ENCODE results near the gene ARMCX5. TPM values are rescaled to one million over a fixed set of nuclear protein-coding genes. Genes with fewer than 3 reads are reported as not detected.
A peak's percentile ranks its signal among the peaks of the same experiment; 100 is the strongest.

ARMCX5 gene
- total RNA-seq, 4 donors from 2014 or later: 4.2 to 18.6 (median 12.4) TPM

DNA sequence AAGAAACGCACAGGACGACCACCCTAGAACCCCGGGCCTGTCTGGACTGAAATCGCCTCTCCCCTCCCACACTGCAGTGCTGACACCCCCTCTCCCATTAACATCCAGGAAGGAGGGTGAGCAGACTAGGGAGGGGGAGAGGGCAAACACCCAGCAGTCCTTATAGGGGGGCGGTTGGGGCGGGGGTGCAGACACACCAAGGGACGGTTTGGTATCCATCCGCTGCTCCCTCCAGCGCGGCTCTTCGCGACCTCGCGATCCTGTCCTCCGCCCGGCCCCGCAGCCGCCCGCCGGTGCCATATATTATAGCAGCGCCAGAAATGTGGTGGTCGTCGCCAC lies 51.6 kb downstream of the ARMCX5 start:
- intact Hi-C loops (cut with DNase I; ENCODE audit: low total_unique reads) (no loop called here), in situ Hi-C loops (cut with MboI; ENCODE audit: low pct_ligation_motif_present in 1 of 4, low pct_unique_long_range_greater_than_20kb in 1 of 4, low sequenced_read_pairs in 3 of 4) (no loop called here)
- peak overlapping the region; percentile 49 to 61 (median 56) for H3K4me3 ChIP-seq
- H3K36me3 ChIP-seq: no peaks in the 10 kb centered on the region
- peak overlapping the region; percentile 63 to 86 (median 80) for H3K27ac ChIP-seq
- H3K4me1 ChIP-seq: no peaks in the 10 kb centered on the region
- no peaks in the 10 kb centered on the region for H3K9me3 ChIP-seq
- H3K27me3 ChIP-seq: no peaks in the 10 kb centered on the region
- WGBS, 2 donors (ENCODE audit: low coverage in 1 of 2): 45% methylated on average over 17 of the region's 23 CpGs; no CpG with 5 or more reads in 1 of the 2 donors
- no peak for DNase-seq
- TF ChIP-seq POLR2AphosphoS5 (IDR thresholded peaks at IDR 0.05): no peak
- no peak for TF ChIP-seq CTCF (IDR thresholded peaks at IDR 0.05)
- TF ChIP-seq POLR2A (IDR thresholded peaks at IDR 0.05): no peak
- no peak for TF ChIP-seq EP300 (IDR thresholded peaks at IDR 0.05; ENCODE audit: low read depth)

- Histone ChIP-seq H3K36me3 (no peaks in the 10 kb centered on the region), H3K27me3 (no peaks in the 10 kb centered on the region), H3K4me3 (peak within 1 kb of the TSS; percentile 49 to 61 (median 56)), H3K4me1 (no peaks in the 10 kb centered on the region), H3K9me3 (no peaks in the 10 kb centered on the region), H3K27ac (peak within 1 kb of the TSS; percentile 63 to 86 (median 80))
- TF ChIP-seq CTCF (IDR thresholded peaks at IDR 0.05): no peak
- TF ChIP-seq POLR2A (IDR thresholded peaks at IDR 0.05): peak; percentile 44
- peak; percentile 27 to 68 (median 39) for TF ChIP-seq POLR2AphosphoS5 (IDR thresholded peaks at IDR 0.05)
- no peak for TF ChIP-seq EP300 (IDR thresholded peaks at IDR 0.05; ENCODE audit: low read depth)
- intact Hi-C loops (cut with DNase I; ENCODE audit: low total_unique reads) (no loop called here), in situ Hi-C loops (cut with MboI; ENCODE audit: low pct_ligation_motif_present in 1 of 4, low pct_unique_long_range_greater_than_20kb in 1 of 4, low sequenced_read_pairs in 3 of 4) (no loop called here)
- peak; percentile 52 for DNase-seq
- WGBS, 2 donors (ENCODE audit: low coverage in 1 of 2): 68% methylated on average over 48 of the region's 61 CpGs; no CpG with 5 or more reads in 1 of the 2 donors
Observed at GRCh38 chrX:102651242-102652011, 52.1 kb downstream of the ARMCX5 start, which contains the start of gene GPRASP1. Gene GPRASP1, plus strand, starts transcription at chrX:102651483. Its CDS starts 2,431 bp downstream, at chrX:102653914.

DNA sequence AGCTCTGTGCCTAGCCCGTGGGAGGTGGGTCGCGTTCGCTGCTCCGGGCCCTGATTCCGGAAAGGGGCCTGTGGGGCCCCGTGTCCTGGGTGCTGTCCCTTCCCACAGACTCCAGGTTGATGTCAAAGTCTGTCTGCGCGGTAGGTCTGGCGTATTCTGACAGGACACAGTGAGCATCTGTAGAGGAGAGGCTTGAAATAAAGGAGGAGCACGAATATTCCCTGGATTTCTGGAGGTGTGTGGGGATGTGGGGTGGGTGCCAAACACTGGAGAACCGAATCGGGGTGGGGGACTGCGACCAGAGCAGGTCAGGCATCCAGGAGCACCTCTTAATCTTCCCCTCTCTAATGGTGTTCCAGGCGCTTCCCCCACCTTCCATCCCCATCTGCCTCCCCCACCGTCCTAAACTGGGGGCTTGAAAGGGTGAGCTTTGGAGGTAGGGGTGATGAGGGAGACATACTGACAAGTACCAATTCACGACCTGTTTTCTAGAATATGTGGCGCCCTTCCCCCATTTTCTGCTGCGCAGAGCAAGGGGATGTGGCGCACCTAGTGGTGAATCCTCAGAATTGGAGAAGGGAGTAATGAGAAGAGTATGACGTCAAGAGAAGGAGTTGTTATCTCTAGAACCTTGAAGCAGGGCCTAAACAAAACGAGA lies 52.8 kb downstream of the ARMCX5 start:
- intact Hi-C loops (cut with DNase I; ENCODE audit: low total_unique reads): no loop called here
- peak in 1 of 3 donors; percentile 17 for TF ChIP-seq POLR2AphosphoS5 (IDR thresholded peaks at IDR 0.05)
- peak; percentile 41 to 52 (median 44) for TF ChIP-seq CTCF (IDR thresholded peaks at IDR 0.05)
- no peak for TF ChIP-seq EP300 (IDR thresholded peaks at IDR 0.05; ENCODE audit: low read depth)
- TF ChIP-seq POLR2A (IDR thresholded peaks at IDR 0.05): no peak
- Histone ChIP-seq H3K27me3 (no peaks in the 10 kb centered on the region), H3K4me1 (no peaks in the 10 kb centered on the region), H3K36me3 (no peaks in the 10 kb centered on the region), H3K4me3 (peak overlapping the region; percentile 49 to 61 (median 56)), H3K27ac (peak overlapping the region; percentile 63 to 86 (median 80)), H3K9me3 (no peaks in the 10 kb centered on the region)
- in situ Hi-C loops (cut with MboI; ENCODE audit: low pct_ligation_motif_present in 1 of 4, low pct_unique_long_range_greater_than_20kb in 1 of 4, low sequenced_read_pairs in 3 of 4): no loop called here
- WGBS, 2 donors (ENCODE audit: low coverage in 1 of 2): 10 to 64% methylated on average over 2 to 18 of the region's 22 CpGs
- peak; percentile 27 for DNase-seq

Other genes starting within 250 kb of the ARMCX5 start
- gene NXF2B, start 159.5 kb upstream of the ARMCX5 start, total RNA-seq: not detected
- gene TCP11X2, start 127.7 kb upstream of the ARMCX5 start, total RNA-seq: not detected
- gene TMSB15A, start 82.8 kb upstream of the ARMCX5 start, total RNA-seq: not detected
- gene GPRASP1, start 52.0 kb downstream of the ARMCX5 start, total RNA-seq: 1 to 10 TPM; 1.2 to 8.6 (median 6.5) TPM
- gene GPRASP2, start 112.9 kb downstream of the ARMCX5 start, total RNA-seq: 1 to 10 TPM; 1.2 to 4.6 (median 2.7) TPM
- 1 to 10 TPM in 2 of 4 donors, not detected in 2; 1.5 to 4.0 TPM for gene GPRASP3, start 121.2 kb downstream of the ARMCX5 start, total RNA-seq

Measured in transverse colon (tissue), 4 donors.